WTC11 (cell line): ENCODE results near the gene FLNA. TPM values are rescaled to one million over a fixed set of nuclear protein-coding genes. Genes with fewer than 3 reads are reported as not detected.

Experiments
- ATAC-seq: fragments of 200-7000 bp; cut with Tn5 transposase; 2 replicates; pipeline ENCODE4 v1.10.0; 2021; ENCODE audit warnings: mild to moderate bottlenecking, moderate library complexity
- CTCF ChIA-PET: fragments of 300-600 bp; sonication (Branson Sonifier 250); formaldehyde crosslinking; loops from one replicate; lab custom pipeline; 2021; ENCODE audit warnings: antibody characterized with exemption; lab: Charles Lee
- POLR2A ChIA-PET: fragments of 350-600 bp; sonication (Branson Sonifier 250); formaldehyde crosslinking; loops from one replicate; lab custom pipeline; 2021; ENCODE audit warnings: antibody characterized with exemption; lab: Charles Lee
- DNase-seq: peaks from one replicate; pipeline ENCODE4 v3.0.0; 2021; ENCODE audit warnings: low spot score
- H3K27ac Mint-ChIP-seq: 2 replicates; pipeline ENCODE4 v1.8.0; 2021; ENCODE audit warnings: mixed read lengths
- H3K27me3 Mint-ChIP-seq: 2 replicates; pipeline ENCODE4 v1.8.0; 2021; ENCODE audit warnings: low read depth, mild to moderate bottlenecking, moderate library complexity, mixed read lengths
- H3K36me3 Mint-ChIP-seq: 2 replicates; pipeline ENCODE4 v1.8.0; 2021; ENCODE audit warnings: mixed read lengths
- H3K4me1 Mint-ChIP-seq: 2 replicates; pipeline ENCODE4 v1.8.0; 2022; ENCODE audit warnings: mixed read lengths
- H3K4me3 Mint-ChIP-seq: 2 replicates; pipeline ENCODE4 v1.8.0; 2021; ENCODE audit warnings: mild to moderate bottlenecking, moderate library complexity, mixed read lengths
- H3K9me3 Mint-ChIP-seq: 2 replicates; pipeline ENCODE4 v1.8.0; 2021; ENCODE audit warnings: mixed read lengths
- CREM ChIP-seq: sonication (generic); formaldehyde crosslinking; IDR thresholded peaks from 2 replicates; pipeline ENCODE4 v1.8.1; 2022; ENCODE audit warnings: mild to moderate bottlenecking, missing genetic modification reagents, moderate library complexity
- ETV6 ChIP-seq: sonication (generic); formaldehyde crosslinking; IDR thresholded peaks from 2 replicates; pipeline ENCODE4 v1.8.1; 2022; ENCODE audit warnings: mild to moderate bottlenecking, missing genetic modification reagents
- FOXP1 ChIP-seq: sonication (generic); formaldehyde crosslinking; IDR thresholded peaks from 2 replicates; pipeline ENCODE4 v1.8.0; 2022; ENCODE audit warnings: missing genetic modification reagents, mild to moderate bottlenecking, moderate library complexity, borderline replicate concordance
- JAZF1 ChIP-seq: fragments of 250-450 bp; sonication (Bioruptor Pico); IDR thresholded peaks from 2 replicates; pipeline ENCODE4 v1.9.0; 2021; ENCODE audit warnings: moderate library complexity, mild to moderate bottlenecking, inconsistent platforms
- MYBL2 ChIP-seq: sonication (generic); formaldehyde crosslinking; IDR thresholded peaks from 2 replicates; pipeline ENCODE4 v1.8.1; 2023; ENCODE audit warnings: mild to moderate bottlenecking, moderate library complexity, missing genetic modification reagents
- NFATC4 ChIP-seq: fragments of 250-450 bp; sonication (Bioruptor Pico); IDR thresholded peaks from 2 replicates; pipeline ENCODE4 v1.9.0; 2021; ENCODE audit warnings: mild to moderate bottlenecking
- NFE2L1 ChIP-seq: sonication (generic); formaldehyde crosslinking; IDR thresholded peaks from 2 replicates; pipeline ENCODE4 v1.8.1; 2023; ENCODE audit warnings: missing genetic modification reagents
- NR1H2 ChIP-seq: sonication (generic); formaldehyde crosslinking; IDR thresholded peaks from 2 replicates; pipeline ENCODE4 v1.9.0; 2021; ENCODE audit warnings: mild to moderate bottlenecking, moderate library complexity, missing genetic modification reagents
- RELA ChIP-seq: sonication (generic); formaldehyde crosslinking; IDR thresholded peaks from 2 replicates; pipeline ENCODE4 v1.8.1; 2022; ENCODE audit warnings: missing genetic modification reagents, mild to moderate bottlenecking, borderline replicate concordance
- SMAD4 ChIP-seq: sonication (generic); formaldehyde crosslinking; IDR thresholded peaks from 2 replicates; pipeline ENCODE4 v1.8.0; 2022; ENCODE audit warnings: mild to moderate bottlenecking, missing genetic modification reagents
- TCF7 ChIP-seq: sonication (generic); formaldehyde crosslinking; IDR thresholded peaks from 2 replicates; pipeline ENCODE4 v1.8.0; 2022; ENCODE audit warnings: mild to moderate bottlenecking, low read depth, missing genetic modification reagents, moderate library complexity
- ZNF121 ChIP-seq: sonication (generic); formaldehyde crosslinking; IDR thresholded peaks from 2 replicates; pipeline ENCODE4 v1.8.0; 2023; ENCODE audit warnings: missing genetic modification reagents
- ZNF317 ChIP-seq: sonication (generic); formaldehyde crosslinking; IDR thresholded peaks from 2 replicates; pipeline ENCODE4 v1.8.1; 2023; ENCODE audit warnings: low read depth, mild to moderate bottlenecking, moderate library complexity, missing genetic modification reagents, borderline replicate concordance
- ZNF423 ChIP-seq: fragments of 250-450 bp; sonication (Bioruptor Pico); IDR thresholded peaks from 2 replicates; pipeline ENCODE4 v2.1.2; 2022; ENCODE audit warnings: mild to moderate bottlenecking, moderate library complexity
- ZNF671 ChIP-seq: fragments of 250-450 bp; sonication (Bioruptor Pico); IDR thresholded peaks from 2 replicates; pipeline ENCODE4 v1.8.0; 2021; ENCODE audit warnings: mild to moderate bottlenecking
- total RNA-seq: library from RNA; stranded (reverse); gene quantifications from 3 replicates; pipeline ENCODE4 v1.2.3, GENCODE V29; 2021
- TF ChIP-seq, protein P1 (sequence below): fragments of 250-450 bp; sonication (Bioruptor Pico); IDR thresholded peaks from 2 replicates; pipeline ENCODE4 v1.9.0; 2021; ENCODE audit warnings: mild to moderate bottlenecking
- TF ChIP-seq, protein P2 (sequence below): fragments of 250-450 bp; sonication (Bioruptor Pico); IDR thresholded peaks from 2 replicates; pipeline ENCODE4 v1.9.0; 2021; ENCODE audit warnings: mild to moderate bottlenecking, borderline replicate concordance
- TF ChIP-seq, protein P3 (sequence below): sonication (generic); formaldehyde crosslinking; IDR thresholded peaks from 2 replicates; pipeline ENCODE4 v1.8.1; 2023; ENCODE audit warnings: mild to moderate bottlenecking, missing genetic modification reagents, borderline replicate concordance
- TF ChIP-seq, protein P4 (sequence below): sonication (generic); formaldehyde crosslinking; conservative IDR thresholded peaks from 2 replicates; pipeline ENCODE4 v1.8.1; 2023; ENCODE audit warnings: mild to moderate bottlenecking, low read depth, missing genetic modification reagents, moderate library complexity
- TF ChIP-seq, protein P5 (sequence below): sonication (generic); formaldehyde crosslinking; conservative IDR thresholded peaks from 2 replicates; pipeline ENCODE4 v1.8.1; 2022; ENCODE audit warnings: mild to moderate bottlenecking, missing genetic modification reagents
- TF ChIP-seq, protein P6 (sequence below): sonication (generic); formaldehyde crosslinking; IDR thresholded peaks from 2 replicates; pipeline ENCODE4 v1.8.0; 2022; ENCODE audit warnings: mild to moderate bottlenecking, missing genetic modification reagents
- TF ChIP-seq, protein P7 (sequence below): sonication (generic); formaldehyde crosslinking; IDR thresholded peaks from 2 replicates; pipeline ENCODE4 v1.8.1; 2023; ENCODE audit warnings: mild to moderate bottlenecking, moderate library complexity, missing genetic modification reagents

The FLNA gene
- total RNA-seq, 1 experiment from 2014 or later: 1,017 TPM

DNA sequence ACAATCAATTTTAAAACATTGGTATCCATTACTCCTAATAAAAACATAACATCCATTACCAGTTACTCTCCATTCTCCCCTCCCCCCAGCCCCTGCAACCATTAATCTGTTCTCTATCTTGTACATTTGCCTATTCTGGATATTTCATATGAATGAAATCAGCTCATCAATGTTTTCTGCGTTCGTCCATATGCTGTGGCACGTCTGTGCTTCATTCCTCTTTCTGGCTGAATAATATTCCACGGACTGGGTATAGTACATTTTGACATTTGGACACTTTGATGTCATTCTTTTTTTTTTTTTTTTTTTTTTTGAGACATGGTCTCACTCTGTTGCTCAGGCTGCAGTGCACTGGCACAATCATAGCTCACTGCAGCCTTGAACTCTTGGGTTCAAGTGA lies 29.4 kb upstream of the FLNA start (continued):
- TF ChIP-seq ETV6 (CRISPR knock-in tag) (no peak), TCF7 (CRISPR knock-in tag) (no peak), NFE2L1 (CRISPR knock-in tag) (no peak), CREM (CRISPR knock-in tag) (no peak), FOXP1 (CRISPR knock-in tag) (no peak), MYBL2 (CRISPR knock-in tag) (no peak), ZNF317 (no peak), JAZF1 (CRISPR knock-in tag) (no peak)
- TF ChIP-seq, protein P1, sequence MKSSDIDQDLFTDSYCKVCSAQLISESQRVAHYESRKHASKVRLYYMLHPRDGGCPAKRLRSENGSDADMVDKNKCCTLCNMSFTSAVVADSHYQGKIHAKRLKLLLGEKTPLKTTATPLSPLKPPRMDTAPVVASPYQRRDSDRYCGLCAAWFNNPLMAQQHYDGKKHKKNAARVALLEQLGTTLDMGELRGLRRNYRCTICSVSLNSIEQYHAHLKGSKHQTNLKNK (CRISPR knock-in tag): no peak

DNA sequence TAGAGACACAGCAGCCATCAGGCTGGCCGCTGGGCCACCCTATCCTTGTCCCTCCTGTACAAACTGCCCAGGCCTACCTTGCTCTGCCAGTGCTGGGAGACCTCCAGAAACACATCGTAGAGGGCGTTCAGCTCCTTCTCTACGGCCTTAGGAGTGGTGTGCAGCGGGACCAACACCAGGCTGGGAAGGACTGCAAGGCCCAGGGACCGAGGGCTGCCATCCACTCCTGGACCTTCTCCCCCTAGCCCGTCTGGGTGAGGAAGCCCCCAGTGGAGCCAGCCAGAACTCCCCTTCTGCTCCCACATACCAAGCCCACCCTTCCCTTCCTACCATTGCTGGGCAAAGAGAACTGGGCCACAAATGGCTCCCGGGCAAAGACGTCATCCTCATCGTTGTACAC lies 28.8 kb upstream of the FLNA start:
- CTCF ChIA-PET: interaction anchor here (1.2 kb wide), 1 partner anchor 124 kb away, joined by 5 read pairs; no protein-coding TSS in a partner anchor
- H3K36me3 Mint-ChIP-seq: peaks cover 25% of the 10 kb centered on the region
- ATAC-seq (no peak), DNase-seq (no peak)
- H3K4me3 Mint-ChIP-seq: no peak overlapping the region
- H3K27me3 Mint-ChIP-seq: no peaks in the 10 kb centered on the region
- no peaks in the 10 kb centered on the region for H3K9me3 Mint-ChIP-seq
- H3K27ac Mint-ChIP-seq: no peak overlapping the region; the same call in 1 of the 2 replicates
- POLR2A ChIA-PET: no interaction called here
- H3K4me1 Mint-ChIP-seq: peaks cover 16% of the 10 kb centered on the region
- TF ChIP-seq NR1H2 (CRISPR knock-in tag) (no peak), ZNF317 (no peak), ZNF423 (CRISPR knock-in tag) (no peak), TCF7 (CRISPR knock-in tag) (no peak), SMAD4 (CRISPR knock-in tag) (no peak), RELA (no peak), NFATC4 (CRISPR knock-in tag) (no peak), ZNF121 (CRISPR knock-in tag) (no peak), ETV6 (CRISPR knock-in tag) (no peak), ZNF671 (no peak)
- TF ChIP-seq, protein P2, sequence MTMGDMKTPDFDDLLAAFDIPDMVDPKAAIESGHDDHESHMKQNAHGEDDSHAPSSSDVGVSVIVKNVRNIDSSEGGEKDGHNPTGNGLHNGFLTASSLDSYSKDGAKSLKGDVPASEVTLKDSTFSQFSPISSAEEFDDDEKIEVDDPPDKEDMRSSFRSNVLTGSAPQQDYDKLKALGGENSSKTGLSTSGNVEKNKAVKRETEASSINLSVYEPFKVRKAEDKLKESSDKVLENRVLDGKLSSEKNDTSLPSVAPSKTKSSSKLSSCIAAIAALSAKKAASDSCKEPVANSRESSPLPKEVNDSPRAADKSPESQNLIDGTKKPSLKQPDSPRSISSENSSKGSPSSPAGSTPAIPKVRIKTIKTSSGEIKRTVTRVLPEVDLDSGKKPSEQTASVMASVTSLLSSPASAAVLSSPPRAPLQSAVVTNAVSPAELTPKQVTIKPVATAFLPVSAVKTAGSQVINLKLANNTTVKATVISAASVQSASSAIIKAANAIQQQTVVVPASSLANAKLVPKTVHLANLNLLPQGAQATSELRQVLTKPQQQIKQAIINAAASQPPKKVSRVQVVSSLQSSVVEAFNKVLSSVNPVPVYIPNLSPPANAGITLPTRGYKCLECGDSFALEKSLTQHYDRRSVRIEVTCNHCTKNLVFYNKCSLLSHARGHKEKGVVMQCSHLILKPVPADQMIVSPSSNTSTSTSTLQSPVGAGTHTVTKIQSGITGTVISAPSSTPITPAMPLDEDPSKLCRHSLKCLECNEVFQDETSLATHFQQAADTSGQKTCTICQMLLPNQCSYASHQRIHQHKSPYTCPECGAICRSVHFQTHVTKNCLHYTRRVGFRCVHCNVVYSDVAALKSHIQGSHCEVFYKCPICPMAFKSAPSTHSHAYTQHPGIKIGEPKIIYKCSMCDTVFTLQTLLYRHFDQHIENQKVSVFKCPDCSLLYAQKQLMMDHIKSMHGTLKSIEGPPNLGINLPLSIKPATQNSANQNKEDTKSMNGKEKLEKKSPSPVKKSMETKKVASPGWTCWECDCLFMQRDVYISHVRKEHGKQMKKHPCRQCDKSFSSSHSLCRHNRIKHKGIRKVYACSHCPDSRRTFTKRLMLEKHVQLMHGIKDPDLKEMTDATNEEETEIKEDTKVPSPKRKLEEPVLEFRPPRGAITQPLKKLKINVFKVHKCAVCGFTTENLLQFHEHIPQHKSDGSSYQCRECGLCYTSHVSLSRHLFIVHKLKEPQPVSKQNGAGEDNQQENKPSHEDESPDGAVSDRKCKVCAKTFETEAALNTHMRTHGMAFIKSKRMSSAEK (CRISPR knock-in tag): no peak
- TF ChIP-seq, protein P3, sequence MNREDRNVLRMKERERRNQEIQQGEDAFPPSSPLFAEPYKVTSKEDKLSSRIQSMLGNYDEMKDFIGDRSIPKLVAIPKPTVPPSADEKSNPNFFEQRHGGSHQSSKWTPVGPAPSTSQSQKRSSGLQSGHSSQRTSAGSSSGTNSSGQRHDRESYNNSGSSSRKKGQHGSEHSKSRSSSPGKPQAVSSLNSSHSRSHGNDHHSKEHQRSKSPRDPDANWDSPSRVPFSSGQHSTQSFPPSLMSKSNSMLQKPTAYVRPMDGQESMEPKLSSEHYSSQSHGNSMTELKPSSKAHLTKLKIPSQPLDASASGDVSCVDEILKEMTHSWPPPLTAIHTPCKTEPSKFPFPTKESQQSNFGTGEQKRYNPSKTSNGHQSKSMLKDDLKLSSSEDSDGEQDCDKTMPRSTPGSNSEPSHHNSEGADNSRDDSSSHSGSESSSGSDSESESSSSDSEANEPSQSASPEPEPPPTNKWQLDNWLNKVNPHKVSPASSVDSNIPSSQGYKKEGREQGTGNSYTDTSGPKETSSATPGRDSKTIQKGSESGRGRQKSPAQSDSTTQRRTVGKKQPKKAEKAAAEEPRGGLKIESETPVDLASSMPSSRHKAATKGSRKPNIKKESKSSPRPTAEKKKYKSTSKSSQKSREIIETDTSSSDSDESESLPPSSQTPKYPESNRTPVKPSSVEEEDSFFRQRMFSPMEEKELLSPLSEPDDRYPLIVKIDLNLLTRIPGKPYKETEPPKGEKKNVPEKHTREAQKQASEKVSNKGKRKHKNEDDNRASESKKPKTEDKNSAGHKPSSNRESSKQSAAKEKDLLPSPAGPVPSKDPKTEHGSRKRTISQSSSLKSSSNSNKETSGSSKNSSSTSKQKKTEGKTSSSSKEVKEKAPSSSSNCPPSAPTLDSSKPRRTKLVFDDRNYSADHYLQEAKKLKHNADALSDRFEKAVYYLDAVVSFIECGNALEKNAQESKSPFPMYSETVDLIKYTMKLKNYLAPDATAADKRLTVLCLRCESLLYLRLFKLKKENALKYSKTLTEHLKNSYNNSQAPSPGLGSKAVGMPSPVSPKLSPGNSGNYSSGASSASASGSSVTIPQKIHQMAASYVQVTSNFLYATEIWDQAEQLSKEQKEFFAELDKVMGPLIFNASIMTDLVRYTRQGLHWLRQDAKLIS (CRISPR knock-in tag): no peak
- TF ChIP-seq, protein P4, sequence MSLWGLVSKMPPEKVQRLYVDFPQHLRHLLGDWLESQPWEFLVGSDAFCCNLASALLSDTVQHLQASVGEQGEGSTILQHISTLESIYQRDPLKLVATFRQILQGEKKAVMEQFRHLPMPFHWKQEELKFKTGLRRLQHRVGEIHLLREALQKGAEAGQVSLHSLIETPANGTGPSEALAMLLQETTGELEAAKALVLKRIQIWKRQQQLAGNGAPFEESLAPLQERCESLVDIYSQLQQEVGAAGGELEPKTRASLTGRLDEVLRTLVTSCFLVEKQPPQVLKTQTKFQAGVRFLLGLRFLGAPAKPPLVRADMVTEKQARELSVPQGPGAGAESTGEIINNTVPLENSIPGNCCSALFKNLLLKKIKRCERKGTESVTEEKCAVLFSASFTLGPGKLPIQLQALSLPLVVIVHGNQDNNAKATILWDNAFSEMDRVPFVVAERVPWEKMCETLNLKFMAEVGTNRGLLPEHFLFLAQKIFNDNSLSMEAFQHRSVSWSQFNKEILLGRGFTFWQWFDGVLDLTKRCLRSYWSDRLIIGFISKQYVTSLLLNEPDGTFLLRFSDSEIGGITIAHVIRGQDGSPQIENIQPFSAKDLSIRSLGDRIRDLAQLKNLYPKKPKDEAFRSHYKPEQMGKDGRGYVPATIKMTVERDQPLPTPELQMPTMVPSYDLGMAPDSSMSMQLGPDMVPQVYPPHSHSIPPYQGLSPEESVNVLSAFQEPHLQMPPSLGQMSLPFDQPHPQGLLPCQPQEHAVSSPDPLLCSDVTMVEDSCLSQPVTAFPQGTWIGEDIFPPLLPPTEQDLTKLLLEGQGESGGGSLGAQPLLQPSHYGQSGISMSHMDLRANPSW (CRISPR knock-in tag): no peak
- TF ChIP-seq, protein P5, sequence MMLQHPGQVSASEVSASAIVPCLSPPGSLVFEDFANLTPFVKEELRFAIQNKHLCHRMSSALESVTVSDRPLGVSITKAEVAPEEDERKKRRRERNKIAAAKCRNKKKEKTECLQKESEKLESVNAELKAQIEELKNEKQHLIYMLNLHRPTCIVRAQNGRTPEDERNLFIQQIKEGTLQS (CRISPR knock-in tag): no peak
- TF ChIP-seq, protein P6, sequence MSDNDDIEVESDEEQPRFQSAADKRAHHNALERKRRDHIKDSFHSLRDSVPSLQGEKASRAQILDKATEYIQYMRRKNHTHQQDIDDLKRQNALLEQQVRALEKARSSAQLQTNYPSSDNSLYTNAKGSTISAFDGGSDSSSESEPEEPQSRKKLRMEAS: no peak
- TF ChIP-seq, protein P7, sequence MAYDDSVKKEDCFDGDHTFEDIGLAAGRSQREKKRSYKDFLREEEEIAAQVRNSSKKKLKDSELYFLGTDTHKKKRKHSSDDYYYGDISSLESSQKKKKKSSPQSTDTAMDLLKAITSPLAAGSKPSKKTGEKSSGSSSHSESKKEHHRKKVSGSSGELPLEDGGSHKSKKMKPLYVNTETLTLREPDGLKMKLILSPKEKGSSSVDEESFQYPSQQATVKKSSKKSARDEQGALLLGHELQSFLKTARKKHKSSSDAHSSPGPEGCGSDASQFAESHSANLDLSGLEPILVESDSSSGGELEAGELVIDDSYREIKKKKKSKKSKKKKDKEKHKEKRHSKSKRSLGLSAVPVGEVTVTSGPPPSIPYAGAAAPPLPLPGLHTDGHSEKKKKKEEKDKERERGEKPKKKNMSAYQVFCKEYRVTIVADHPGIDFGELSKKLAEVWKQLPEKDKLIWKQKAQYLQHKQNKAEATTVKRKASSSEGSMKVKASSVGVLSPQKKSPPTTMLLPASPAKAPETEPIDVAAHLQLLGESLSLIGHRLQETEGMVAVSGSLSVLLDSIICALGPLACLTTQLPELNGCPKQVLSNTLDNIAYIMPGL (CRISPR knock-in tag): no peak
